ENCODE data around the gene IRAK2. TPM values are rescaled to one million over a fixed set of nuclear protein-coding genes. Genes with fewer than 3 reads are reported as not detected.

Gene IRAK2
- total RNA-seq, 4 donors from 2014 or later, result 0.20 to 4.9 (median 3.4) TPM

DNA sequence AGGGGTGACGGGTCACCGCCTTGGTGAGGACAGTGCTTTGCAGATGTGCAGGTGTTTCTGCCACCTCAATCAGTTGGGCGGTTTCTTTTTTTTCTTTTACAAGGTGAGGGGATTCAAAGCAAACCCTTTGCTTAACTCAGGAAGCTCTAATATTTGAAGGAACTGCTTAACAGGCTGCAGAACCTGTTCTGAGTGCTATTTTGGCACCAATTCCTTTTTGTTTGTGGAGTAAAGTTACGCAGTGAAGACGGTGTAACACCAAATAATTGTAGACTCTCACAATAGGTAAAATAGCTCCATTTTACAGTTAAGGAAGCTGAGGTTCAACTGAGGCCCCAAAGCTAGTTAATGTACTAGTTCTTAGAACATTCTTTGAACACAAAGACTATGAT is 121.4 kb downstream of the IRAK2 start:
- Histone ChIP-seq H3K27ac (no peak overlapping the region), H3K36me3 (peaks cover 0 to 5% (median 2%) of the 10 kb centered on the region in 4 donors), H3K9me3 (no peaks in the 10 kb centered on the region), H3K27me3 (no peaks in the 10 kb centered on the region), H3K4me3 (no peak overlapping the region), H3K4me1 (no peaks in the 10 kb centered on the region)
- 90 to 100% methylated on average over 2 to 5 of the region's 5 CpGs for WGBS, 2 donors (ENCODE audit: low coverage in 1 of 2)
- DNase-seq, result no peak
- in situ Hi-C loops (cut with MboI; ENCODE audit: low pct_ligation_motif_present in 1 of 4, low pct_unique_long_range_greater_than_20kb in 1 of 4, low sequenced_read_pairs in 3 of 4) (no loop called here), intact Hi-C loops (cut with DNase I; ENCODE audit: low total_unique reads) (no loop called here)
- no peak for TF ChIP-seq POLR2A (IDR thresholded peaks at IDR 0.05)
- no peak for TF ChIP-seq POLR2AphosphoS5 (IDR thresholded peaks at IDR 0.05)
- TF ChIP-seq, protein P1, sequence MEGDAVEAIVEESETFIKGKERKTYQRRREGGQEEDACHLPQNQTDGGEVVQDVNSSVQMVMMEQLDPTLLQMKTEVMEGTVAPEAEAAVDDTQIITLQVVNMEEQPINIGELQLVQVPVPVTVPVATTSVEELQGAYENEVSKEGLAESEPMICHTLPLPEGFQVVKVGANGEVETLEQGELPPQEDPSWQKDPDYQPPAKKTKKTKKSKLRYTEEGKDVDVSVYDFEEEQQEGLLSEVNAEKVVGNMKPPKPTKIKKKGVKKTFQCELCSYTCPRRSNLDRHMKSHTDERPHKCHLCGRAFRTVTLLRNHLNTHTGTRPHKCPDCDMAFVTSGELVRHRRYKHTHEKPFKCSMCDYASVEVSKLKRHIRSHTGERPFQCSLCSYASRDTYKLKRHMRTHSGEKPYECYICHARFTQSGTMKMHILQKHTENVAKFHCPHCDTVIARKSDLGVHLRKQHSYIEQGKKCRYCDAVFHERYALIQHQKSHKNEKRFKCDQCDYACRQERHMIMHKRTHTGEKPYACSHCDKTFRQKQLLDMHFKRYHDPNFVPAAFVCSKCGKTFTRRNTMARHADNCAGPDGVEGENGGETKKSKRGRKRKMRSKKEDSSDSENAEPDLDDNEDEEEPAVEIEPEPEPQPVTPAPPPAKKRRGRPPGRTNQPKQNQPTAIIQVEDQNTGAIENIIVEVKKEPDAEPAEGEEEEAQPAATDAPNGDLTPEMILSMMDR (IDR thresholded peaks at IDR 0.05), result no peak

- H3K4me3 ChIP-seq, result no peak overlapping the region
- peaks cover 0 to 5% (median 2%) of the 10 kb centered on the region in 4 donors for H3K36me3 ChIP-seq
- WGBS, 2 donors (ENCODE audit: low coverage in 1 of 2), result 88% methylated on average over 2 of the region's 2 CpGs; no CpG with 5 or more reads in 1 of the 2 donors
- no peaks in the 10 kb centered on the region for H3K27me3 ChIP-seq
- TF ChIP-seq EP300 (IDR thresholded peaks at IDR 0.05; ENCODE audit: low read depth) (no peak), POLR2AphosphoS5 (IDR thresholded peaks at IDR 0.05) (no peak)
- TF ChIP-seq, protein P1 (IDR thresholded peaks at IDR 0.05), result peak in 4 of 5 experiments; percentile 9 to 36 (median 23)
- no peaks in the 10 kb centered on the region for H3K4me1 ChIP-seq
- in situ Hi-C loops (cut with MboI; ENCODE audit: low pct_ligation_motif_present in 1 of 4, low pct_unique_long_range_greater_than_20kb in 1 of 4, low sequenced_read_pairs in 3 of 4) (no loop called here), intact Hi-C loops (cut with DNase I; ENCODE audit: low total_unique reads) (no loop called here)
- DNase-seq, result no peak
- no peaks in the 10 kb centered on the region for H3K9me3 ChIP-seq
- no peak overlapping the region for H3K27ac ChIP-seq
Measured at GRCh38 chr3:10286596-10287295, 122.0 kb downstream of the IRAK2 start.

- Histone ChIP-seq H3K36me3 (peaks cover 0 to 3% (median under 1%) of the 10 kb centered on the region in 4 donors), H3K27ac (no peak overlapping the region), H3K4me1 (no peaks in the 10 kb centered on the region), H3K9me3 (no peaks in the 10 kb centered on the region), H3K4me3 (no peak overlapping the region), H3K27me3 (no peaks in the 10 kb centered on the region)
- in situ Hi-C loops (cut with MboI; ENCODE audit: low pct_ligation_motif_present in 1 of 4, low pct_unique_long_range_greater_than_20kb in 1 of 4, low sequenced_read_pairs in 3 of 4) (no loop called here), intact Hi-C loops (cut with DNase I; ENCODE audit: low total_unique reads) (no loop called here)
- 92% methylated on average over 12 of the region's 12 CpGs; no CpG with 5 or more reads in 1 of the 2 donors for whole genome bisulfite sequencing, 2 donors (ENCODE audit: low coverage in 1 of 2)
- TF ChIP-seq, protein P1 (IDR thresholded peaks at IDR 0.05), result no peak
- TF ChIP-seq POLR2AphosphoS5 (IDR thresholded peaks at IDR 0.05), result no peak
- no peak for TF ChIP-seq POLR2A (IDR thresholded peaks at IDR 0.05)
- TF ChIP-seq EP300 (IDR thresholded peaks at IDR 0.05; ENCODE audit: low read depth), result no peak
- no peak for DNase-seq
Measured at GRCh38 chr3:10287936-10288574, 123.3 kb downstream of the IRAK2 start.

GRCh38 chr3:10288575-10288960 is 123.8 kb downstream of the IRAK2 start:
- DNase-seq, result no peak
- intact Hi-C loops (cut with DNase I; ENCODE audit: low total_unique reads), result no loop called here
- peaks cover 0 to 3% (median 0%) of the 10 kb centered on the region in 4 donors for H3K36me3 ChIP-seq
- H3K27ac ChIP-seq, result no peak overlapping the region
- WGBS, 2 donors (ENCODE audit: low coverage in 1 of 2), result 92 to 95% methylated on average over 5 to 11 of the region's 11 CpGs
- no peaks in the 10 kb centered on the region for H3K9me3 ChIP-seq
- no peaks in the 10 kb centered on the region for H3K4me1 ChIP-seq
- TF ChIP-seq POLR2A (IDR thresholded peaks at IDR 0.05) (no peak), POLR2AphosphoS5 (IDR thresholded peaks at IDR 0.05) (no peak), EP300 (IDR thresholded peaks at IDR 0.05; ENCODE audit: low read depth) (no peak)
- TF ChIP-seq, protein P1 (IDR thresholded peaks at IDR 0.05), result no peak
- H3K27me3 ChIP-seq, result no peaks in the 10 kb centered on the region
- in situ Hi-C loops (cut with MboI; ENCODE audit: low pct_ligation_motif_present in 1 of 4, low pct_unique_long_range_greater_than_20kb in 1 of 4, low sequenced_read_pairs in 3 of 4), result no loop called here
- H3K4me3 ChIP-seq, result no peak overlapping the region
